K562 (cell line): ENCODE results near the gene C11orf54. TPM values are rescaled to one million over a fixed set of nuclear protein-coding genes. Genes with fewer than 3 reads are reported as not detected.

Source experiments
- AFF1 ChIP-seq, 2 experiments: fragments of 450-650 bp; IDR thresholded peaks; 2 replicates each; pipeline ENCODE4 v1.6.1; 2018; ENCODE audit warnings: mild to moderate bottlenecking in 2 of 2, low read depth in 1 of 2; ENCODE audit not compliant: partially characterized antibody in 2 of 2
- BCL6 ChIP-seq: fragments of 250-450 bp; sonication (Bioruptor Pico); IDR thresholded peaks from 2 replicates; pipeline ENCODE4 v1.4.0; 2020
- CBFA2T2 ChIP-seq: fragments of 450-650 bp; conservative IDR thresholded peaks from 2 replicates; pipeline ENCODE4 v1.6.1; 2017; ENCODE audit warnings: mild to moderate bottlenecking
- CBFB ChIP-seq: sonication (generic); formaldehyde crosslinking; IDR thresholded peaks from 2 replicates; pipeline ENCODE4 v1.4.0; 2020; ENCODE audit warnings: mild to moderate bottlenecking, missing genetic modification reagents
- FOSL1 ChIP-seq: fragments of 200-800 bp; sonication (Bioruptor generic); conservative IDR thresholded peaks from 2 replicates; pipeline ENCODE4 v1.6.1; 2016; ENCODE audit warnings: missing genetic modification characterization, missing compliant biosample characterization
- GATAD2B ChIP-seq: fragments of 450-650 bp; IDR thresholded peaks from 2 replicates; pipeline ENCODE4 v1.6.1; 2017; ENCODE audit warnings: mild to moderate bottlenecking, borderline replicate concordance
- GTF2E2 ChIP-seq: fragments of 200-800 bp; sonication (Bioruptor generic); IDR thresholded peaks from 2 replicates; pipeline ENCODE4 v1.6.1; 2016; ENCODE audit warnings: missing genetic modification characterization, missing compliant biosample characterization
- HDAC3 ChIP-seq: fragments of 450-650 bp; IDR thresholded peaks from 2 replicates; pipeline ENCODE4 v1.6.1; 2018; ENCODE audit warnings: borderline replicate concordance, mild to moderate bottlenecking, moderate library complexity; ENCODE audit not compliant: partially characterized antibody
- HES1 ChIP-seq: fragments of 450-650 bp; IDR thresholded peaks from 2 replicates; pipeline ENCODE4 v1.6.1; 2016; ENCODE audit warnings: low read depth, mild to moderate bottlenecking, moderate library complexity
- HSF4 ChIP-seq: fragments of 250-450 bp; sonication (Bioruptor Pico); IDR thresholded peaks from 2 replicates; pipeline ENCODE4 v2.1.2; 2022; ENCODE audit warnings: mild to moderate bottlenecking, moderate library complexity, borderline replicate concordance
- KLF13 ChIP-seq: fragments of 450-650 bp; IDR thresholded peaks from 2 replicates; pipeline ENCODE4 v1.6.1; 2016; ENCODE audit warnings: missing genetic modification characterization, low read depth, mild to moderate bottlenecking, missing compliant biosample characterization, moderate library complexity, borderline replicate concordance
- MBD2 ChIP-seq: sonication (generic); IDR thresholded peaks from 2 replicates; pipeline ENCODE4 v1.6.1; 2016; ENCODE audit warnings: low read depth, borderline replicate concordance
- MEIS2 ChIP-seq: fragments of 450-650 bp; IDR thresholded peaks from 2 replicates; pipeline ENCODE4 v1.6.1; 2014; ENCODE audit warnings: mild to moderate bottlenecking; ENCODE audit not compliant: partially characterized antibody
- MITF ChIP-seq: IDR thresholded peaks from 2 replicates; pipeline ENCODE4 v1.6.1; 2014; ENCODE audit warnings: antibody characterized with exemption
- NBN ChIP-seq: fragments of 450-650 bp; IDR thresholded peaks from 2 replicates; pipeline ENCODE4 v1.6.1; 2016; ENCODE audit warnings: low read depth, mild to moderate bottlenecking
- PHB2 ChIP-seq: fragments of 450-650 bp; IDR thresholded peaks from 2 replicates; pipeline ENCODE4 v1.6.1; 2017; ENCODE audit warnings: low read depth
- TAF7 ChIP-seq: fragments of 450-650 bp; IDR thresholded peaks from 2 replicates; pipeline ENCODE4 v1.6.1; 2016; ENCODE audit warnings: missing genetic modification characterization, missing compliant biosample characterization
- TFAM ChIP-seq: fragments of 250-450 bp; sonication (Bioruptor Pico); conservative IDR thresholded peaks from 2 replicates; pipeline ENCODE4 v1.5.0; 2021; ENCODE audit warnings: mild to moderate bottlenecking, moderate library complexity
- TOE1 ChIP-seq, 2 experiments: fragments of 450-650 bp in 1 of 2; sonication (generic) in 1 of 2; formaldehyde crosslinking in 1 of 2; IDR thresholded peaks; 2 replicates each; pipeline versions ENCODE4 v1.7.1 to v1.8.0; 2016 to 2022; ENCODE audit warnings: borderline replicate concordance in 2 of 2, mild to moderate bottlenecking in 2 of 2, antibody characterized with exemption in 1 of 2, inconsistent platforms in 1 of 2, low read depth in 1 of 2, missing genetic modification reagents in 1 of 2, moderate library complexity in 1 of 2
- U2AF2 ChIP-seq: fragments of 200-400 bp; formaldehyde crosslinking; optimal IDR thresholded peaks from 2 replicates; pipeline ENCODE3; 2017; ENCODE audit warnings: low read depth, mild to moderate bottlenecking, low read length
- ZNF197 ChIP-seq: fragments of 200-800 bp; sonication (Bioruptor generic); IDR thresholded peaks from 2 replicates; pipeline ENCODE4 v1.6.1; 2016; ENCODE audit warnings: low read depth, missing genetic modification characterization, missing compliant biosample characterization
- polyA plus RNA-seq, 8 experiments: library from polyadenylated mRNA; depleted of rRNA in 4 of 8; stranded (reverse) in 5 of 8; unstranded in 3 of 8; fragments of >200 nt; fragmentation: Nextera tagmentation in 2 of 8; fragmentation: Illumina TruSeq in 1 of 8; extraction: Ambion mirVana in 2 of 8; extraction: Trizol in 1 of 8; gene quantifications; 2 replicates each; pipeline versions ENCODE4 v1.2.1 to v1.2.3, GENCODE V29; 2011 to 2014; ENCODE audit warnings: inconsistent platforms in 1 of 8, missing spikeins in 1 of 8
- total RNA-seq, 7 experiments: library from RNA; depleted of rRNA in 6 of 7; stranded (reverse); fragments of >200 nt in 6 of 7; fragmentation: Illumina TruSeq in 2 of 7; extraction: Trizol in 2 of 7; gene quantifications; 2 replicates each; pipeline versions ENCODE4 v1.2.1 to v1.2.3, GENCODE V29; 2011 to 2021; ENCODE audit warnings: low replicate concordance in 1 of 7

Gene C11orf54
- total and polyA plus RNA-seq, 9 of the 15 experiments (the other 6 are each of a cell fraction or from before 2014, with no cell fraction given) = 13.4 to 33.0 (median 23.1) TPM

- TF ChIP-seq HES1 = peak; percentile 52
- TF ChIP-seq AFF1 (IDR thresholded peaks at IDR 0.05; ENCODE audit: low read depth in 1 of 2, partially characterized antibody in 2 of 2) = peak; percentile 53 to 75
- TF ChIP-seq ZNF197 (CRISPR knock-in tag) = peak; percentile 93
- TF ChIP-seq NBN = peak; percentile 90
- no peak for TF ChIP-seq CBFB (CRISPR knock-in tag)
- TF ChIP-seq PHB2 = 0 out of 2 replicates have a peak, but pooled peaks have one; percentile 45
- peak; percentile 84; the same call in 1 of the 2 replicates for TF ChIP-seq GTF2E2 (tag)
- no peak for TF ChIP-seq U2AF2
- peak; percentile 88 for TF ChIP-seq CBFA2T2
- no peak for TF ChIP-seq TFAM (CRISPR knock-in tag)
- 0 out of 2 replicates have a peak, but pooled peaks have one; percentile 32 for TF ChIP-seq TOE1 (IDR thresholded peaks at IDR 0.05; ENCODE audit: borderline replicate concordance)
- no peak for TF ChIP-seq TOE1 (CRISPR knock-in tag; IDR thresholded peaks at IDR 0.05; ENCODE audit: borderline replicate concordance, low read depth)
- TF ChIP-seq HDAC3 = peak; percentile 85
- TF ChIP-seq KLF13 (tag) = 0 out of 2 replicates have a peak, but pooled peaks have one; percentile 9
- peak; percentile 63 for TF ChIP-seq BCL6
- peak; percentile 79; the same call in 1 of the 2 replicates for TF ChIP-seq MBD2
- TF ChIP-seq MEIS2 = peak; percentile 69
- TF ChIP-seq HSF4 = no peak
- peak; percentile 22; the same call in 1 of the 2 replicates for TF ChIP-seq TAF7
- peak; percentile 55; the same call in 1 of the 2 replicates for TF ChIP-seq GATAD2B
- peak; percentile 71 for TF ChIP-seq FOSL1 (tag)
- TF ChIP-seq MITF = no peak
Observed at GRCh38 chr11:93718057-93718563, 23.4 kb upstream of the C11orf54 start (continued).
